ENCODE data around the gene OR5AR1. TPM values are rescaled to one million over a fixed set of nuclear protein-coding genes. Genes with fewer than 3 reads are reported as not detected.

Gene OR5AR1
- polyA plus RNA-seq, 3 donors: not detected

Other genes with a start within 250 kb of the OR5AR1 start
- gene OR5M3, start 190.3 kb upstream of the OR5AR1 start, polyA plus RNA-seq (ENCODE audit: insufficient read length in 3 of 3): not detected
- not detected for gene OR5M8, start 172.3 kb upstream of the OR5AR1 start, polyA plus RNA-seq (ENCODE audit: insufficient read length in 3 of 3)
- not detected for gene OR5M11, start 120.4 kb upstream of the OR5AR1 start, polyA plus RNA-seq (ENCODE audit: insufficient read length in 3 of 3)
- gene OR5M10, start 86.0 kb upstream of the OR5AR1 start, polyA plus RNA-seq (ENCODE audit: insufficient read length in 3 of 3): not detected
- gene OR5M1, start 48.8 kb upstream of the OR5AR1 start, polyA plus RNA-seq (ENCODE audit: insufficient read length in 3 of 3): not detected
- not detected for gene OR5AP2, start 21.2 kb upstream of the OR5AR1 start, polyA plus RNA-seq (ENCODE audit: insufficient read length in 3 of 3)
- gene OR9G1, start 35.4 kb downstream of the OR5AR1 start, polyA plus RNA-seq (ENCODE audit: insufficient read length in 3 of 3): not detected
- gene OR9G4, start 85.0 kb downstream of the OR5AR1 start, polyA plus RNA-seq (ENCODE audit: insufficient read length in 3 of 3): not detected

Data from renal pelvis (tissue), 3 donors.